PC-3 (cell line): ENCODE data around the gene PLXNB3.

Experiments
- CTCF ChIP-seq: fragments of 300-600 bp; sonication (generic); conservative IDR thresholded peaks from 2 replicates; pipeline ENCODE4 v1.5.1; 2017; ENCODE audit warnings: antibody characterized with exemption, low read depth, mild to moderate bottlenecking, low read length
- EZH2 ChIP-seq: fragments of 300-600 bp; sonication (generic); IDR thresholded peaks from one replicate; pipeline ENCODE4 v1.6.1; 2017; ENCODE audit warnings: antibody characterized with exemption, mild to moderate bottlenecking, low read length; ENCODE audit not compliant: unreplicated experiment

- TF ChIP-seq EZH2 (no peak), CTCF (no peak)
Measured at GRCh38 chrX:153825042-153825441, 61.0 kb downstream of the PLXNB3 start.
